Ovary (tissue), 9 donors: ENCODE data around the gene CAMKV. TPM values are rescaled to one million over a fixed set of nuclear protein-coding genes. Genes with fewer than 3 reads are reported as not detected.

Experiments
- DNase-seq, 5 donors: peaks; one replicate each; pipeline ENCODE4 v3.0.0-alpha.2; 2019 to 2020
- H3K27ac ChIP-seq, 2 donors: fragments of 200-600 bp; one replicate each; pipeline versions ENCODE4 v1.5.1 to v1.8.0; 2019 to 2022
- H3K27me3 ChIP-seq: fragments of 200-600 bp; one replicate; pipeline ENCODE4 v1.8.0; 2022
- H3K36me3 ChIP-seq: fragments of 200-600 bp; sonication (generic); one replicate; pipeline ENCODE4 v1.5.1; 2019
- H3K4me1 ChIP-seq: one replicate; pipeline ENCODE4 v1.8.1; 2013; ENCODE audit warnings: mild to moderate bottlenecking, moderate library complexity; ENCODE audit not compliant: insufficient read depth
- H3K4me3 ChIP-seq: fragments of 200-600 bp; sonication (generic); one replicate; pipeline ENCODE4 v1.5.1; 2017
- H3K9me3 ChIP-seq, 2 donors: fragments of 200-600 bp in 1 of 2; sonication (generic) in 1 of 2; one replicate each; pipeline versions ENCODE4 v1.5.1 to v1.8.1; 2013 to 2019; ENCODE audit warnings: mild to moderate bottlenecking in 1 of 2, moderate library complexity in 1 of 2
- EP300 ChIP-seq: sonication (generic); formaldehyde crosslinking; IDR thresholded peaks from one replicate; pipeline ENCODE4 v1.6.1; 2017; ENCODE audit warnings: antibody characterized with exemption
- POLR2A ChIP-seq: fragments of 450-650 bp; IDR thresholded peaks from one replicate; pipeline ENCODE4 v1.6.1; 2017; ENCODE audit warnings: antibody characterized with exemption, mild to moderate bottlenecking, moderate library complexity
- WGBS, 3 donors: extraction: QIAGEN DNeasy Blood & Tissue Kit in 1 of 3; methylation state at CpG; one replicate each; pipeline versions ENCODE4 v1.1.5 to v1.1.7; 2013 to 2017; 5-methylcytosine and 5-hydroxymethylcytosine counted together
- intact Hi-C, 4 donors: fragments of 100-400 bp; cut with DNase I; formaldehyde crosslinking; loops; one replicate each; pipeline versions ENCODE4 v1.11.0 to v1.15.1; 2022 to 2023
- polyA plus RNA-seq, 2 donors: library from polyadenylated mRNA; stranded (reverse); fragments of 200-250 nt in 1 of 2; fragments of 350-450 nt in 1 of 2; fragmentation: Illumina TruSeq in 1 of 2; extraction: RNeasy Lipid Tissue Mini Kit (QIAGEN cat#74804) in 1 of 2; gene quantifications; one replicate each; pipeline ENCODE4 v1.2.3, GENCODE V29; 2013 to 2014
- total RNA-seq, 7 donors: library from RNA; depleted of rRNA in 2 of 7; stranded (reverse); fragments of >200 nt in 2 of 7; fragmentation: NEBNext Ultra II Directional in 3 of 7; extraction: Animal tissue kit (Norgen Biotek cat#: 25700) in 3 of 7; gene quantifications; one replicate each; pipeline versions ENCODE4 v1.1.0 to v1.2.4, GENCODE V29; 2016 to 2023
- TF ChIP-seq, protein P1 (sequence below), 3 donors: fragments of 450-650 bp in 2 of 3; fragments of 200-600 bp in 1 of 3; IDR thresholded peaks; one replicate each; pipeline versions ENCODE4 v1.5.1 to v1.8.0; 2016 to 2022; ENCODE audit warnings: antibody characterized with exemption in 3 of 3, mild to moderate bottlenecking in 1 of 3
- donor health status: DM: no; HTN: no; CAD: no; lungs with moderate emphysema.
- donor health status: DM: no; HTN: no; CAD: no.
- donor health status: Bipolar disorder and iron deficiency.
- donor health status: DM: yes; HTN: yes; CAD: no.
- donor health status: DM: no; HTN: no; CAD: no.
- donor health status: DM: yes; HTN: yes; CAD: no.

CAMKV gene
- total and polyA plus RNA-seq, 9 donors: 0.18 TPM; not detected in 8

GRCh38 chr3:49845694-49846093 is 24.0 kb downstream of the CAMKV start:
- intact Hi-C loops: loop anchor here in 1 of 4 donors (10.0 kb wide), 1 partner anchor 131 kb away; the partner anchor contains the start of gene AMIGO3

GRCh38 chr3:49844464-49845183 is 25.1 kb downstream of the CAMKV start:
- TF ChIP-seq EP300 (no peak), POLR2A (no peak)
- TF ChIP-seq, protein P1, sequence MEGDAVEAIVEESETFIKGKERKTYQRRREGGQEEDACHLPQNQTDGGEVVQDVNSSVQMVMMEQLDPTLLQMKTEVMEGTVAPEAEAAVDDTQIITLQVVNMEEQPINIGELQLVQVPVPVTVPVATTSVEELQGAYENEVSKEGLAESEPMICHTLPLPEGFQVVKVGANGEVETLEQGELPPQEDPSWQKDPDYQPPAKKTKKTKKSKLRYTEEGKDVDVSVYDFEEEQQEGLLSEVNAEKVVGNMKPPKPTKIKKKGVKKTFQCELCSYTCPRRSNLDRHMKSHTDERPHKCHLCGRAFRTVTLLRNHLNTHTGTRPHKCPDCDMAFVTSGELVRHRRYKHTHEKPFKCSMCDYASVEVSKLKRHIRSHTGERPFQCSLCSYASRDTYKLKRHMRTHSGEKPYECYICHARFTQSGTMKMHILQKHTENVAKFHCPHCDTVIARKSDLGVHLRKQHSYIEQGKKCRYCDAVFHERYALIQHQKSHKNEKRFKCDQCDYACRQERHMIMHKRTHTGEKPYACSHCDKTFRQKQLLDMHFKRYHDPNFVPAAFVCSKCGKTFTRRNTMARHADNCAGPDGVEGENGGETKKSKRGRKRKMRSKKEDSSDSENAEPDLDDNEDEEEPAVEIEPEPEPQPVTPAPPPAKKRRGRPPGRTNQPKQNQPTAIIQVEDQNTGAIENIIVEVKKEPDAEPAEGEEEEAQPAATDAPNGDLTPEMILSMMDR (IDR thresholded peaks at IDR 0.05): no peak
- Histone ChIP-seq H3K9me3 (no peaks in the 10 kb centered on the region), H3K27ac (no peak overlapping the region), H3K36me3 (no peaks in the 10 kb centered on the region), H3K4me3 (no peak overlapping the region), H3K4me1 (peaks cover under 1% of the 10 kb centered on the region), H3K27me3 (no peaks in the 10 kb centered on the region)
- no peak for DNase-seq
- 74 to 91% (median 82%) methylated on average over 5 of the region's 5 CpGs for WGBS, 3 donors
- intact Hi-C loops: loop anchor here in 2 of 4 donors (5.0 to 10.0 kb wide), 2 partner anchors 130 to 307 kb away; partner anchors contain the start of gene AMIGO3 (in 1 of the 2)

More at GRCh38 chr3:49845694-49846093, 24.0 kb downstream of the CAMKV start:
- Histone ChIP-seq H3K9me3 (no peaks in the 10 kb centered on the region), H3K27ac (no peak overlapping the region), H3K4me3 (no peak overlapping the region), H3K27me3 (no peaks in the 10 kb centered on the region), H3K4me1 (no peaks in the 10 kb centered on the region), H3K36me3 (no peaks in the 10 kb centered on the region)
- no peak for DNase-seq
- TF ChIP-seq POLR2A (no peak), EP300 (no peak)
- TF ChIP-seq, protein P1 (IDR thresholded peaks at IDR 0.05): no peak
- 81 to 89% (median 83%) methylated on average over 3 of the region's 3 CpGs for WGBS, 3 donors

DNA sequence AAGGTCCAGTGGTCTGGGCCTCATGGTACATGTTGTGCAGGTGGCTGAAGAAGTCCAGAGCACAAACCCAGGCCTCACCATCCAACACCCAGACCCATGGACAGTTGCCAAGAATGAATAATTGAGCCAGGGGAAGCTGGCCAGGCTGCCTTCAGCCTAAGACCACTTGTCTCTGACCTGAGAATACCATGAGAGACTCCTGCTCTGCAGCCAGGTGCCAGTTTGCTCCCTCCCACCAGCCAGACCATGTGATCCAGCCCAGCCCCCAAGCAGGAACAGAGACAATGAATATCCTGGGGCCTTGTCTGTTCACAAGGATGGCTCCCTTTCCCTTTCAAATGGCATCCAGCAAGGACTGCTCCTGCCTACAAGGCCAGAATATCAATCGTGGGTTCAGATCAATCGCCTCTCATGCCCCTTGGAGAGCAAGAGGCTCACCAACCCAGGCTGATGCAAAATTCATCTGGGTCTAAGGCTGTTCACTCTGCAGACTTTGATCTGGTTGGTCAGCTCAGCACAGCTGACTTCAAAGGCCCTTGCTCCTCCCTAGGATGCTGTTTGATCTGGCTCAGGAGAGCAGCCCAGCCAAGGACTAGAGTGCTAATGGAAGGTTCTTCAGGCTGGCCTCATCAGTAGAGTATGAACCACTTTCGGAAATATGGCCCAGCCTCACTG is 26.7 kb downstream of the CAMKV start:
- intact Hi-C loops: loop anchor here in 2 of 4 donors (5.0 to 10.0 kb wide), 2 partner anchors 128 to 306 kb away; partner anchors contain the start of gene AMIGO3 (in 1 of the 2)
- WGBS, 3 donors: 90 to 98% (median 95%) methylated on average over 3 of the region's 3 CpGs
- no peak for DNase-seq
- no peak overlapping the region for H3K27ac ChIP-seq
- no peak overlapping the region for H3K4me3 ChIP-seq
- TF ChIP-seq EP300 (no peak), POLR2A (no peak)
- TF ChIP-seq, protein P1 (IDR thresholded peaks at IDR 0.05): no peak
- no peaks in the 10 kb centered on the region for H3K27me3 ChIP-seq
- peaks cover 4% of the 10 kb centered on the region for H3K4me1 ChIP-seq
- H3K9me3 ChIP-seq: no peaks in the 10 kb centered on the region
- no peaks in the 10 kb centered on the region for H3K36me3 ChIP-seq

- WGBS, 3 donors: 92 to 96% (median 96%) methylated on average over 7 of the region's 7 CpGs
- no peak for DNase-seq
- H3K4me1 ChIP-seq: peaks cover 4% of the 10 kb centered on the region
- no peak overlapping the region for H3K27ac ChIP-seq
- no peaks in the 10 kb centered on the region for H3K36me3 ChIP-seq
- intact Hi-C loops: loop anchor here (2.0 to 10.0 kb wide), 3 partner anchors 39 to 305 kb away; partner anchors contain the start of genes INKA1 (in 2 of the 4) and AMIGO3 (in 1 of the 4)
- no peak for TF ChIP-seq EP300
- TF ChIP-seq, protein P1 (IDR thresholded peaks at IDR 0.05): no peak
- no peak for TF ChIP-seq POLR2A
- H3K27me3 ChIP-seq: no peaks in the 10 kb centered on the region
- H3K9me3 ChIP-seq: no peaks in the 10 kb centered on the region
- H3K4me3 ChIP-seq: no peak overlapping the region
Measured at GRCh38 chr3:49841806-49842205, 27.9 kb downstream of the CAMKV start.
